ENCODE data around the gene DARS1.

DARS1 gene

GRCh38 chr2:136014411-136014810 lies 29.0 kb upstream of the DARS1 start:
- Histone ChIP-seq H3K36me3 (no peaks in the 10 kb centered on the region), H3K9me3 (no peaks in the 10 kb centered on the region), H3K4me1 (no peaks in the 10 kb centered on the region), H3K4me3 (ENCODE audit: low read depth, low read length) (no peak overlapping the region), H3K27me3 (no peaks in the 10 kb centered on the region)
- DNase-seq = no peak
- TF ChIP-seq, protein P1, sequence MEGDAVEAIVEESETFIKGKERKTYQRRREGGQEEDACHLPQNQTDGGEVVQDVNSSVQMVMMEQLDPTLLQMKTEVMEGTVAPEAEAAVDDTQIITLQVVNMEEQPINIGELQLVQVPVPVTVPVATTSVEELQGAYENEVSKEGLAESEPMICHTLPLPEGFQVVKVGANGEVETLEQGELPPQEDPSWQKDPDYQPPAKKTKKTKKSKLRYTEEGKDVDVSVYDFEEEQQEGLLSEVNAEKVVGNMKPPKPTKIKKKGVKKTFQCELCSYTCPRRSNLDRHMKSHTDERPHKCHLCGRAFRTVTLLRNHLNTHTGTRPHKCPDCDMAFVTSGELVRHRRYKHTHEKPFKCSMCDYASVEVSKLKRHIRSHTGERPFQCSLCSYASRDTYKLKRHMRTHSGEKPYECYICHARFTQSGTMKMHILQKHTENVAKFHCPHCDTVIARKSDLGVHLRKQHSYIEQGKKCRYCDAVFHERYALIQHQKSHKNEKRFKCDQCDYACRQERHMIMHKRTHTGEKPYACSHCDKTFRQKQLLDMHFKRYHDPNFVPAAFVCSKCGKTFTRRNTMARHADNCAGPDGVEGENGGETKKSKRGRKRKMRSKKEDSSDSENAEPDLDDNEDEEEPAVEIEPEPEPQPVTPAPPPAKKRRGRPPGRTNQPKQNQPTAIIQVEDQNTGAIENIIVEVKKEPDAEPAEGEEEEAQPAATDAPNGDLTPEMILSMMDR (IDR thresholded peaks at IDR 0.05; ENCODE audit: low read depth, low read length) = no peak

DNA sequence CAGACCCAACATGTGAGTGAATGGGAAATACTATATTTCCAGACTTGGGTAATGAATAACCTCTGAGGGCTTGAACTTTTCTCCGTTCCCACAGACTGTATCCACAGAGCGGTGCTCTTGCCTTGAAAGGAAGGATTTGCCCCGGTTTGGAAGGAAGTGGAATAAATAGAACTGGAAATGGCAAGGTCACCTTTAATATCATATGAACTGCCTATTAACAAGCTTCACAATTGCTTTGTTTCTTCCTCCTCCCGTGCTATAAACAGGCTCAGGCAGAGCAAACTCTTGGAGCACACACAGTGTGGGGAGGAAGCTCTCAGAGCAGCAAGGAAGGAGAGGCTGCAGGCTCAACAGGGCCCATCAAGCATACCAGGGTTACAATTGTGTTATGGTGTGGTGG lies 28.5 kb upstream of the DARS1 start:
- Histone ChIP-seq H3K4me3 (ENCODE audit: low read depth, low read length) (no peak overlapping the region), H3K4me1 (no peaks in the 10 kb centered on the region), H3K27me3 (no peaks in the 10 kb centered on the region), H3K36me3 (no peaks in the 10 kb centered on the region), H3K9me3 (no peaks in the 10 kb centered on the region)
- no peak for DNase-seq
- TF ChIP-seq, protein P1 (IDR thresholded peaks at IDR 0.05; ENCODE audit: low read depth, low read length) = no peak

DNA sequence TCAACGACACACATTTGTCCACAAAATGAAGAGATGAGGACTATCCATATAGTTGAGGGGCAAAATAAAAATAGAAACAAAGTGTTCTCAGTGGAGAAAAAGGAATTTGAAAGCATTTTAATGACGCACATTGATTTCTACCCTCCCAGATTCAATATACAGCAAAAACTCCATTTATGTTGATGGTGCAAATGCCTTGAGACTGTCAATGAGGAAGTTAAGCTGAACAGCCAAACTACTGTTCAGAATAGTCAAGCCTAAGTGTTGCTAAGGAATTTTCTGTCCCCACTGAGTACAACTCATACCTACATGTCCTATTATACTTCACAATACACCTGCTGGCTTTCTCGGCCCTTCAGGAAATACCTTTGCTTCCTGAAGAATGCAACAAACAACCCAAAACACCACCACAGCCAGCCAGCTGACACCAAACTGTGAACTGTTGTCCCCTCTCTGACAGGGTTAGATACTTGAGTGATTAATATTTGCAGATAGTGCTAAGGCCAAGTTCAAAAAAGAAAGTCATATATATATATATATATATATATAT lies 27.8 kb upstream of the DARS1 start:
- TF ChIP-seq, protein P1 (IDR thresholded peaks at IDR 0.05; ENCODE audit: low read depth, low read length) = no peak
- Histone ChIP-seq H3K36me3 (no peaks in the 10 kb centered on the region), H3K9me3 (no peaks in the 10 kb centered on the region), H3K4me1 (no peaks in the 10 kb centered on the region), H3K4me3 (ENCODE audit: low read depth, low read length) (no peak overlapping the region), H3K27me3 (no peaks in the 10 kb centered on the region)
- no peak for DNase-seq

DNA sequence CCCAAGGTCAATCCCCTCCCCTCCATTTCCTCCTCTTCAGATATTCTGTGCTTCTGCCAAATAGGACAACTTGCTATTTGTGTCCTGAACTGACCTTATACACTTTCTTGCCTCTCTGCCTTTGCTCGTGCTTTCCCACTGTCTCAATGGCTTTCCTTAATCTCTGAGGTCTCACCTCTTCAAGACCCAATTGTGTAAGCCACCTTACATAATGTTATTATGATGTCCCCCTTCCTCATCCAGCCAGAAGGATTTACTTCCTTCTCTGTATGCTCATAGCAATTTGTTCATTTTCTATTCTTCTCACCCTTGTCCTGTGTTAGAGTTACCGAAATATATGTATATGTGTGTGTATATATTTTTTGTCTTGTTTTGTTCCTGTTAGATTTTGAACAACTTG lies 26.9 kb upstream of the DARS1 start:
- no peaks in the 10 kb centered on the region for H3K9me3 ChIP-seq
- no peak overlapping the region for H3K4me3 ChIP-seq (ENCODE audit: low read depth, low read length)
- no peaks in the 10 kb centered on the region for H3K27me3 ChIP-seq
- no peaks in the 10 kb centered on the region for H3K4me1 ChIP-seq
- TF ChIP-seq, protein P1 (IDR thresholded peaks at IDR 0.05; ENCODE audit: low read depth, low read length) = no peak
- no peak for DNase-seq
- H3K36me3 ChIP-seq = no peaks in the 10 kb centered on the region

GRCh38 chr2:136010126-136010525 lies 24.7 kb upstream of the DARS1 start:
- TF ChIP-seq, protein P1 (IDR thresholded peaks at IDR 0.05; ENCODE audit: low read depth, low read length) = no peak
- no peaks in the 10 kb centered on the region for H3K36me3 ChIP-seq
- H3K4me3 ChIP-seq (ENCODE audit: low read depth, low read length) = no peak overlapping the region
- no peak for DNase-seq
- no peaks in the 10 kb centered on the region for H3K9me3 ChIP-seq
- no peaks in the 10 kb centered on the region for H3K4me1 ChIP-seq
- no peaks in the 10 kb centered on the region for H3K27me3 ChIP-seq

DNA sequence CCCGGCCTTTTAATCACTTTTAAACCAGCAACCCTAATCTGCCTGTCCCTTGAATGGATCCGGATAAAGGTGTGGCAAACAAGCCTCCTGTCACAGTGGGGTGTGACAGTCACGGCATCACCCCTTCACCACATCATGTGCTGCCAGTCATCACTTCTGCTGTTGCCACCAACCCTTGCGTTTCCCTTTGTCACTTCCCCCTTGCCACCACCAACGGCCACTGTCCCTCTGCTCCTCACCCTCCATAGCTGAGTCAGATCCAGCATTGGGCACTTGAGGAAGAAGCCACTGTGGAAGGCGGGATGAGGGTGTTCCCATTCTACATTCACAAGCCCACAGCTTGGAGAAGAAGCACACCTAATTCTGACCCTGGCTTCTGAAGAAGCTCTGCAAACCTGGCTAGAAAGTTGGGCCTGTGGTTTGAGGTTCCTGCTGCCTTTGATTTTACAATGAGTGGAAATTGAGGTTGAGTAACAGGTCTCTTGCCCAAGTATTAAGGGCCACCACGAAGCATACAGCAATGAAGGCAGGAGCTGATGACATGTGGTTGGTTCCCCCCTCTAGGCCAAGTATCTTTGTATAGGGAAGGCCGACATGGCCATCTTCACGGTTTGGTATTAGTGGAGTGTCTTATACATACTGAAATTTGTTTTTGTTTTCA lies 22.9 kb upstream of the DARS1 start:
- Histone ChIP-seq H3K36me3 (no peaks in the 10 kb centered on the region), H3K27me3 (no peaks in the 10 kb centered on the region), H3K4me3 (ENCODE audit: low read depth, low read length) (no peak overlapping the region), H3K4me1 (no peaks in the 10 kb centered on the region), H3K9me3 (no peaks in the 10 kb centered on the region)
- no peak for DNase-seq
- TF ChIP-seq, protein P1 (IDR thresholded peaks at IDR 0.05; ENCODE audit: low read depth, low read length) = no peak
